Measurements from ENCODE around the gene MKX.

DNA sequence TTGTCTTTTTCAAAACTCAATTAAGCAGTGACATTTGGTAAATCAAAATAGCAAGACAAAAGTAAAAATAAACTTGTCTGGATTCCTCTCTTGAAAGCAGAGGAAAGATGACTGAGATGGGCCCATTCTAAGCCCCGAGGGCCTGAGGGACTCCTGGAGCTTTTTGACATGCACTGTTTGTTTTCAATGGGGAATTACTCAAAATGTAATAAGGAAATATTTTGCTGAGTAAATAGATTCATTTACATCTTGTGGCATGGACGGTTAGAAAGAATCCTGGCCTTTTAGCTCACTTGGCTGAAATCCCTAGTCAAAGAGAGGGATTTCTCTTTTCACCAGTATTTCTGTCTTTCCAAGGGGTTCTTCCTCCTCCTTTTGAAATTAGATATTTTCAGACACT is 108.0 kb downstream of the MKX start:
- TF ChIP-seq, protein P1, sequence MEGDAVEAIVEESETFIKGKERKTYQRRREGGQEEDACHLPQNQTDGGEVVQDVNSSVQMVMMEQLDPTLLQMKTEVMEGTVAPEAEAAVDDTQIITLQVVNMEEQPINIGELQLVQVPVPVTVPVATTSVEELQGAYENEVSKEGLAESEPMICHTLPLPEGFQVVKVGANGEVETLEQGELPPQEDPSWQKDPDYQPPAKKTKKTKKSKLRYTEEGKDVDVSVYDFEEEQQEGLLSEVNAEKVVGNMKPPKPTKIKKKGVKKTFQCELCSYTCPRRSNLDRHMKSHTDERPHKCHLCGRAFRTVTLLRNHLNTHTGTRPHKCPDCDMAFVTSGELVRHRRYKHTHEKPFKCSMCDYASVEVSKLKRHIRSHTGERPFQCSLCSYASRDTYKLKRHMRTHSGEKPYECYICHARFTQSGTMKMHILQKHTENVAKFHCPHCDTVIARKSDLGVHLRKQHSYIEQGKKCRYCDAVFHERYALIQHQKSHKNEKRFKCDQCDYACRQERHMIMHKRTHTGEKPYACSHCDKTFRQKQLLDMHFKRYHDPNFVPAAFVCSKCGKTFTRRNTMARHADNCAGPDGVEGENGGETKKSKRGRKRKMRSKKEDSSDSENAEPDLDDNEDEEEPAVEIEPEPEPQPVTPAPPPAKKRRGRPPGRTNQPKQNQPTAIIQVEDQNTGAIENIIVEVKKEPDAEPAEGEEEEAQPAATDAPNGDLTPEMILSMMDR (conservative IDR thresholded peaks at IDR 0.05 in 1 of 2, IDR thresholded peaks at IDR 0.05 in 1 of 2; ENCODE audit: extremely low read depth in 1 of 2, insufficient read depth in 1 of 2, low read depth in 1 of 2, low read length in 2 of 2): no peak
- no peak for TF ChIP-seq EZH2 (IDR thresholded peaks at IDR 0.05; ENCODE audit: borderline replicate concordance, low read length)
